ENCODE results near the gene ZNF343. TPM values are rescaled to one million over a fixed set of nuclear protein-coding genes. Genes with fewer than 3 reads are reported as not detected.

The ZNF343 gene
- polyA plus RNA-seq, 1 of the 3 experiments (the other 2 are of a cell fraction): 11.0 TPM

- no peaks in the 10 kb centered on the region for H4K20me1 ChIP-seq (ENCODE audit: insufficient read depth)
- no peaks in the 10 kb centered on the region for H3F3A ChIP-seq (replicated peaks; ENCODE audit: insufficient read depth)
- no peaks in the 10 kb centered on the region for H3K36me3 ChIP-seq (replicated peaks in 1 of 2; ENCODE audit: control insufficient read depth in 1 of 2, insufficient read depth in 2 of 2, low read length in 1 of 2)
- no peak overlapping the region for H2AFZ ChIP-seq (ENCODE audit: low read depth)
- H3K9ac ChIP-seq: no peak overlapping the region
- no peaks in the 10 kb centered on the region for H3K9me3 ChIP-seq
- no peaks in the 10 kb centered on the region for H3K79me2 ChIP-seq (ENCODE audit: insufficient read depth)
- no peaks in the 10 kb centered on the region for H3K9me2 ChIP-seq
- ChIA-PET CTCF (interaction anchor here (0.6 kb wide), 1 partner anchor 14 kb away, joined by 3 read pairs; no protein-coding TSS in a partner anchor), POLR2A (no interaction called here)
- 96% methylated on average over 2 of the region's 2 CpGs for WGBS (ENCODE audit: low lambda C conversion rate)
- no peaks in the 10 kb centered on the region for H3K27me3 ChIP-seq (ENCODE audit: insufficient read depth)
- no peak overlapping the region for H3K4me3 ChIP-seq (ENCODE audit: low read depth in 2 of 2, low read length in 1 of 2)
- no peak overlapping the region for H3K4me2 ChIP-seq
- TF ChIP-seq RXRA (IDR thresholded peaks at IDR 0.05; ENCODE audit: borderline replicate concordance, low read depth) (no peak), GATA2 (CRISPR knock-in tag; IDR thresholded peaks at IDR 0.05) (no peak), ZBTB33 (IDR thresholded peaks at IDR 0.05; ENCODE audit: borderline replicate concordance, low read depth) (no peak), MAX (IDR thresholded peaks at IDR 0.05; ENCODE audit: low read depth) (no peak), NRF1 (IDR thresholded peaks at IDR 0.05; ENCODE audit: low read depth, low read length) (no peak), USF2 (IDR thresholded peaks at IDR 0.05; ENCODE audit: borderline replicate concordance, low read depth, low read length) (no peak), NFIC (IDR thresholded peaks at IDR 0.05; ENCODE audit: borderline replicate concordance) (no peak), EZH2phosphoT487 (IDR thresholded peaks at IDR 0.05; ENCODE audit: borderline replicate concordance, low read depth) (no peak), MEF2A (IDR thresholded peaks at IDR 0.05; ENCODE audit: borderline replicate concordance, low read depth) (no peak), PBX3 (IDR thresholded peaks at IDR 0.05) (no peak), EP300 (IDR thresholded peaks at IDR 0.05; ENCODE audit: borderline replicate concordance in 1 of 2, low read depth in 1 of 2, low read length in 1 of 2) (no peak), RFX5 (IDR thresholded peaks at IDR 0.05; ENCODE audit: low read length) (no peak), YY1 (IDR thresholded peaks at IDR 0.05; ENCODE audit: low read depth) (no peak), MXI1 (IDR thresholded peaks at IDR 0.05; ENCODE audit: low read depth, low read length) (no peak), TAF1 (IDR thresholded peaks at IDR 0.05; ENCODE audit: borderline replicate concordance, low read depth, low read length) (no peak), CHD2 (IDR thresholded peaks at IDR 0.05; ENCODE audit: low read length, partially characterized antibody) (no peak), REST (IDR thresholded peaks at IDR 0.05; ENCODE audit: low read depth, low read length) (no peak), JUND (IDR thresholded peaks at IDR 0.05) (no peak), TCF12 (IDR thresholded peaks at IDR 0.05) (no peak)
- H3K27ac ChIP-seq (ENCODE audit: low read depth in 2 of 2, low read length in 1 of 2): no peak overlapping the region
- DNase-seq: no peak
- H3K4me1 ChIP-seq (ENCODE audit: control insufficient read depth in 1 of 2, insufficient read depth in 2 of 2, low read depth in 1 of 2, low read length in 1 of 2): 0 out of 4 replicates have a peak, but pooled peaks cover 0 to 5% of the 10 kb centered on the region in 2 experiments
These were observed 7.7 kb upstream of the ZNF343 start for GRCh38 chr20:2516399-2516798.

All from SK-N-SH (cell line).